Measurements from ENCODE around the gene EPHB3. TPM values are rescaled to one million over a fixed set of nuclear protein-coding genes. Genes with fewer than 3 reads are reported as not detected.

Gene EPHB3
- polyA plus RNA-seq, 12 donors: 23.8 to 49.1 (median 35.9) TPM; not detected in 1

- no peak for DNase-seq
Observed at GRCh38 chr3:184541886-184542562, 19.6 kb upstream of the EPHB3 start.

DNA sequence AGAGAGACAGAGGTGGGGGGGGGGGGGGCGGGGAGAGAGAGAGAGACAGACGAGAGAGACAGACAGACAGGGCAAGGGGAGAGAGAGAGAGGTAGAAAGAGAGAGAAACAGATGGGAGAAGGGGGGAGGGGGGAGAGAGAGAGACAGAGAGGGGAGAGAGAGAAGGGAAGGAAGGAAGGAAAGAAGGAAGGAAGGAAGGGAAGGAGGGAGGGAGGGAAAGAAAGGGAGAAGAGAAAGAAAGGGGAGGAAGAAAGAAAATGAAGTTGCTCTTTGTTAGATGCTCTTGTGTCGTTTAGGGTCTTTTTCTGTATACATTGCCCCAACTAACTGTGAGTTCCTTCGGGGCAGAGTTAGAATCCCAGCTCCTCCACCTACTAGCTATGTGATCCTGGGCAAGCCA is 19.0 kb upstream of the EPHB3 start:
- no peak for DNase-seq

- DNase-seq: no peak
Observed at GRCh38 chr3:184543256-184543655, 18.3 kb upstream of the EPHB3 start.

DNA sequence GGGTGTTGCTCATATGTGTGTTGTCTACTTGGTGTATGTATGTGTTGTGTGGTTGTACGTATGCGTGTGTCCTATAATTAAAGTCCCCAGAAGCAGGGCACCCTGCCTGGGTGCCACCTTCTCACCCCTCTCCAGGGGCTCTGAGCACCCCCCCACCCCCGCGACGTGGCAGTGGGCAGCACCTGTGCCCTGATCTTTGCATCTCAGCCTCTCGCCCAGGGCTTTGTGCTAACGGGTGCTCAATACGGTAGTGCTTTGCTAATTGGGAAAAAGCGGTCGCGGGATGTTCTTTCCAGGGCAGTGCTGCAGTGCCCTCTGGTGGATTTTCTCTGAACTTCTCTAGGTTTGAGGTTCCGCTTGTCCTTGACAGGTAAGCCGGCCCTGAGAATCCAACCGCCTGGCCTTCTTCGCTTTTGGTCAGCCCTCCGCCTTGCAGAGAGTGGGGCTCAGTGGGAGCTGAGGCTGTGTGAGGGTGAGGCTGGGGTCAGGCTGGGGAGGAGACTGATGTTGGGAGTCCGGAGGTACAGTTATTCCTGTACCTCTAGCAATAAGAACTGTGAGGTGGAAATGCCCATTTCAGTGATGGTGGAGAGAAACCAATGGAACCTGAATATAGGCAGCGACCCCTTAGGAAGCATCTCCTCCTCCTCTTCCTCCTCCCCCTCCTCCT is 17.6 kb upstream of the EPHB3 start:
- peak; percentile 82 for DNase-seq

GRCh38 chr3:184544513-184544861 is 17.1 kb upstream of the EPHB3 start:
- DNase-seq: no peak

DNA sequence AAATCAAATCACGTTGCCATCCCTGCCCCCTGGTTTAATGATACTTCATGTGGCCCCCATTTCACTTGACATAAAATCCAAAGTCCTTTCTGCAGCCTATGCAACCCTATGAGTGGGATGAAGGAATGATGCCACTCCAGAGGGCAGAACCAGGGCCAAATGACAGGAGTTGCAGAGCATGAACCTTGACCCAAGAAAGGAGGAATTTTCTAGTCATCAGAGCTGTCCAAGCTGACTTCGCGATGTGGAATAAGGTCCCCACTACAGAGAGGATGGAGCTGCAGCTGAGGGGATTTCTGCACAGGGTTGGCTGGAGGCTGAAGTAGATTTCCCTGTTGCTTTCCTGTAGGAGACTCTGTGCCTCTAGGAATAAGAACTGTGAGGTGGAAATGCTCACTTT is 15.8 kb upstream of the EPHB3 start:
- no peak for DNase-seq

DNA sequence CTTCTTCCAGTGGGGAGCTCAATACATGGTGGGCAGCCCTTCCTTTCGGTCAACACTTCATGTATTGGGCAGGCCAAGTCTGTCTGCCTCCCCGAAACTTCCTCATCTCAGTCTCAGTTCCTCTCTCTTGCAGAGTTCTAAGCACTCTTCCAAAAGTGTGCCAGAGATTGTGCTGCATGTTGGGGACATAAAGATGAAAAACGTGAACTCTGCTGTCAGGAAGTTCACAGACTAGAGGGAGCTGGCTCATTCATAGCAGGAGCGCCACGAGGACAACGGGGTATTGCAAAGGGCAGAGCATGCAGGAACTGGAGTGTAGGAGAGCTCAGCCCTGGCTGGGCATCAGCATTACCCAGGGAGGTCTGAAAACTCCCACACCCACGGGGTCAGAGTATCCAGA is 15.3 kb upstream of the EPHB3 start:
- no peak for DNase-seq

DNA sequence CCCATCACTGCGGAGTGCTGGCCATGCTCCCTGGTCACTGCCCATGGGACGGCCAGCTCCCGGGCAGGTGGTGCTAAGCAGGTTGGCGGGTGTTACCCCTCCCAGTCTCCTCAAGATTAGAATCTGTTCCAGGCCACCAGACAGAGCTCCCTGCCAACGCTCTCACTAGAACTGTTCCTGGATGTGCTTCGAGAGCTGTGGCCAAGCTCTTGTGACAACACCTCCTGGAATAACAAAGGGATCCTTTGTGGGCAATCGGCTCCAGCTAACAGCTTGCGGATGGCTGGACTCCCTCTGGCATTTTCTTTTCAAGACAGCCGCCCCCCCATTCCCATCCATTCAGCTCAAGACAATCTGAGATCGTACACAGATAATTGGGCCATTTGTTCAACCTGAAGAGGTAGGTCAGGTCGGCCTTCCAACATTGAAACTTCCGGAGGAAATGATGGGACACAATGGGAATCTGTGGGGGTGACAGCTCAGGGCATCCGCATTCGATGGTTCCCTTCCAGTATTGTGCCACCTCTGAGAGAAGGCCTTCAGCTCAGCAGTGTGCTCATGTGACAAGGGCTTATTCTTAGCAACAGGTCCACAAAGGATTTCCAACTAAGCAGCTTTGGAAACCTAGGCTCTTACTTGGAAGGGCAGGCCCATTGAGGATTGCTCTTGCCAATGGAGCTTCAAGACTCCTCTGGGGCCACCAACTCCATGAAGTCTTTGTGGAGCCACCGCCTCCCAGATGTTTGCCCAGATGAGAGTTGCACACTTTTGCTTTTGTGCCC is 11.6 kb upstream of the EPHB3 start:
- DNase-seq: no peak

- DNase-seq: no peak
Observed at GRCh38 chr3:184551103-184551502, 10.5 kb upstream of the EPHB3 start.

- DNase-seq: no peak
Observed at GRCh38 chr3:184551614-184552256, 9.8 kb upstream of the EPHB3 start.

GRCh38 chr3:184552296-184552695 is 9.3 kb upstream of the EPHB3 start:
- DNase-seq: no peak

DNA sequence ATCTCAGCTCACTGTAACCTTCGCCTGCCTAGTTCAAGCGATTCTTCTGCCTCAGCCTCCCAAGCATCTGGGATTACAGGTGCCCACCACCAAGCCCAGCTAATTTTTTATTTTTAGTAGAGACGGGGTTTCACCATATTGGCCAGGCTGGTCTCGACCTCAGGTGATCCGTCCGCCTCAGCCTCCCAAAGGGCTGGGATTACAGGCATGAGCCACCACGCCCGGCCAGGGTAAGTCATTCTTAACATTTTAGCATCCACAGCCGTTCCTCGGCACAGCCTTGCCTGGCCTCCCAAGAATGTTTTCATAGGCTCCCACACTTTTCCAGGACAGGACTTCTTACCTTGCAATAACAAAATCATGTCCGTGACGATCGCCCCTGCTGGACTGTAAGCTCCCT is 8.7 kb upstream of the EPHB3 start:
- no peak for DNase-seq

GRCh38 chr3:184553385-184553784 is 8.2 kb upstream of the EPHB3 start:
- DNase-seq: no peak

GRCh38 chr3:184554461-184554860 is 7.1 kb upstream of the EPHB3 start:
- no peak for DNase-seq

DNA sequence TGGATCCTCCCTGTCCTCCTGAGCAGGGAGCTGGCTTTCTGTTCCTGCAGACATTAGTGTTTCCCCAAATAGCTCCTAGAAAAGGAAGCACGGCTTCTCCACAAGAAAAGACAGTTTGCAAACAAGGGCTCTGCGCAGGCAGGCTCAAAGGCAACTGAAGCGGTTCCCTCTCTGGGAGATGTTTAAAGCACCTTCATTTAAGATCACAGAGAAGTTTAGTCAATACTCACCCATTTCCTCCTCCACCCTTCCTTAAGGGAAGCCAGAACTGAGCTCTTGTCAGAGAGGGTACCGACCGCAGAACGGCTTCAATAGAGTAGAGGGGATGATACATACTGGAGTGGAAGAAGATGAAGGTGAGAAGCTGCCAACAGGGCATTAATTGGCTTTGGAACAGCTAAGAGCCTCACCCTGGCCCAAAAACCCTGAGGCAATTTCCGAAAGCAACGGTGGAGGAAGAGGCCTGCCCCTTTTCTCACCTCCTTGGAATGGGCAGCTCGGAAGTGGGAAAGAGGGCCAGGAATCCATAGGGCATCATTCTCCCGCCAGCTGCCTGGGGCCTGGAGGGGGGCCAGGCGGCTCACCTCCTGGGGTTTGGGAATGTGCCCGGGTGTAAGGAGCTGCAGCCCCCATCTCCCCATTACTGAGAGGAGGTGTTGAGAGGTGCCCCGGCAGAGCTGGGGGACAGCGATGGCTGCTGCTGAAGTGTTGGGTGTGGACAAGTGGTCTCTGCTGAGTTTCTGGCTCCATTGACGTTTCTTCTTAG is 4.8 kb upstream of the EPHB3 start:
- DNase-seq: no peak

- no peak for DNase-seq
Observed at GRCh38 chr3:184557348-184557950, 4.1 kb upstream of the EPHB3 start.

DNA sequence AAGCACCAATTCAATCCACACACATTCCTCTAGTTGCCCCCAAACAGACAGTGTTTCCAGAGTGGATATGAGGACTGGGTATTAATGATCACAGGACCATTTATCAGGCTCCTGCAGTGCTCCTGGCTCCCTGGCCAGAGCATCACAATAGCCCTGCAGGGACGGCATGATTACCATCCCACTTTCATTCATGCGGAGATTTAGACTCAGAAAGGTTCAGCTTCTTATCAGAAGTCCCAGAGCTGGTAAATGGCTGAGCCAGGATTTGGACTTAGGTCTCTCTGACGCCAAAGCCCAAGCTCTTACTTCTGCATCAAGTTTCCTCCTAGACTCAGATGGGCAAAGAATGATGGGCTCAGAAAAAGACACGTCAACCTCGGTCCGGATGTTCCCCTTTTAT is 2.9 kb upstream of the EPHB3 start:
- DNase-seq: no peak

DNA sequence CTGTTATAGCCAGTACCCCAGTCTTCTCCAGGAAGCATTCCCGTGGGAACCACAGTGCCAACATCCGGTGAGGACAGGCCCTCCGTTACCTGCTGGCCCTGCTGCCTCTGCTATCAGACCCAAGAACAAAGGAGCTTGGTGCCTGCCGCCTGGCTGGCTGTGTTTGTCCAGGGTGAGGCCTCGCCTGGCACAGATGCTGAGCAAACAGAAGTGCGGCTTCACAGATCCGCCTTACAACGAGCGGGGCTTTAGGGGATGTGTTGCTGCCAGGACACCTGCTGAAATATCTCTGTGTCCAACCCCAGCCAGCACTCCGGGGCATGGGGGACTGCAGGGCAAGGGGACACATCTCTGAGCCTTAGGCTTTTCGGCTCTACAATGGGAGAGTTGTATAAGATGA is 2.2 kb upstream of the EPHB3 start:
- DNase-seq: no peak

DNA sequence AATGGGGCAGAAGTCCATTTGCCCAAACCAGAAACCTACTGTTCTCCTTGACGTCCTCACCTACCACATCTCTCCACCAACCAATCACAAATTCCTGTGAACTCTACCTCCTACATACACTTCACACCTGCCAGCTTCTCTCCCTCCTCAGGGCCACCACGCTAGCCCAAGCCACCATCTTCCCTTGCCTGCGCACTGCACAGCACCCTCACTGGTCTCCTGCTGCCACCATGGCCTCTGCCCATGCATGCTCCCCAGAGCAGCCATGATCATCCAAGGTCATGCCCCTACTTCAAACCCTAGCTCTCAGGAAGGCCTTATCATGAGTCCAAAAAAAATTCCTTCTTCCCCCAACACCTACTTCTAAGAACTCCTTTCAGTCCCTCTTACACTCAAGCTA is 1.1 kb upstream of the EPHB3 start:
- no peak for DNase-seq

DNA sequence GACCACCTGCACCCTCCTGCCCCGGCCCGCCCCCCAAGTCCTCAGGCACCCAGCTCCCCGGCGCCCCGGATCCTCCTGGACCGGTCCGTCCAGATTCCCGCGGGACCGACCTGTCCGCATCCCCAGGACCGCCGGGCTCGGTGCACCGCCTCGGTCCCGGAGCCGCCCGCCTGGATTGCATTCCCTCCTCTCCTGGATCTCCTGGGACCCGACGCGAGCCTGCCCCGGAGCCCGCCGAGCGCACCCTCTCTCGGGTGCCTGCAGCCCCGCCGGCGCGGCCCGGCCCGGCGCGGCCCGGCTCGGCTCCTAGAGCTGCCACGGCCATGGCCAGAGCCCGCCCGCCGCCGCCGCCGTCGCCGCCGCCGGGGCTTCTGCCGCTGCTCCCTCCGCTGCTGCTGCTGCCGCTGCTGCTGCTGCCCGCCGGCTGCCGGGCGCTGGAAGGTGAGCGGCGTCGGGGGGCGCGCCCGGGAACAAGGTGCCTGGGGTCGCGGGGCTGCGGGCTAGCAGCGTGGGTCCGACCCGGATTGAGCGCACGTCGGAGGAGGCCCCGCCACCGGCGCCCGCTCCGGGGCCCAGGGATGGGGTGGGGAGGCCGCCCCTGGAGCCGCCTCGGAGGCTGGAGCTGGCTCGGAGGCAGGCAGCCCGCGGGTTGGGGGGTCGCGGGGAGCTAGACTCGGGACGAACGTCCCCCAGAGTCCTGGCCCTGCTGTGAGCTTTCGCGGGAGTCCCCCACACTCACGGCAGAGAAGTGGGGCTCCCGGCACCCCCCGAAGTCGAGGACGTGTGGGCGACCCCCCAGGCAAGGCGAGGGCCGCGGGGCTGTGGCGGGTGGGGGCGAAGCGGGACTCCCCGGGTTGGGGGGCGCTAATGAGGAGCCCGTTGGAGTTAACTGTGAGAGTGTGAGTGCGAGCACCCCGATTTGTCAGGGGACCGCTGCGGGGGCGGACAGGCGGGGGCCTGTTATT is 610 bp downstream of the EPHB3 start:
- no peak for DNase-seq
